GM18951 (cell line): ENCODE results near the gene GPS1.

ENCODE experiments used
- POLR2A ChIP-seq: IDR thresholded peaks from 4 replicates; pipeline ENCODE4 v1.6.1; 2011; ENCODE audit warnings: mild to moderate bottlenecking; ENCODE audit not compliant: insufficient read length, insufficient read depth; ENCODE audit errors: extremely low read depth
- in situ Hi-C: fragments of 300-500 bp; cut with MboI; formaldehyde crosslinking; loops from one replicate; pipeline ENCODE4 v1.12.0; 2022; ENCODE audit warnings: low sequenced_read_pairs, mixed read lengths, inconsistent platforms; ENCODE audit not compliant: unreplicated experiment

The GPS1 gene

GRCh38 chr17:82051776-82052637 is at the start of gene GPS1, which contains the start of gene RFNG:
TSS of gene GPS1 (plus strand) at chr17:82051898. CDS start at chr17:82051932, 34 bp downstream.
TSS of gene RFNG (minus strand) at chr17:82051811. CDS start at chr17:82051766, 45 bp downstream.
- peak; percentile 69 for TF ChIP-seq POLR2A
- in situ Hi-C loops, result no loop called here

GRCh38 chr17:82003411-82004381 is 48.0 kb upstream of the GPS1 start:
- in situ Hi-C loops, result no loop called here
- no peak for TF ChIP-seq POLR2A

GRCh38 chr17:82004517-82005455 is 46.9 kb upstream of the GPS1 start:
- no peak for TF ChIP-seq POLR2A
- in situ Hi-C loops, result no loop called here

GRCh38 chr17:82005701-82006348 is 45.9 kb upstream of the GPS1 start:
- no peak for TF ChIP-seq POLR2A
- in situ Hi-C loops, result no loop called here

GRCh38 chr17:82006468-82007227 is 45.0 kb upstream of the GPS1 start:
- in situ Hi-C loops, result no loop called here
- no peak for TF ChIP-seq POLR2A

GRCh38 chr17:82007228-82007494 is 44.5 kb upstream of the GPS1 start:
- TF ChIP-seq POLR2A, result no peak
- in situ Hi-C loops, result no loop called here

GRCh38 chr17:82007495-82008257 is 44.0 kb upstream of the GPS1 start:
- in situ Hi-C loops, result no loop called here
- no peak for TF ChIP-seq POLR2A

GRCh38 chr17:82008258-82008940 is 43.3 kb upstream of the GPS1 start:
- no peak for TF ChIP-seq POLR2A
- in situ Hi-C loops, result no loop called here

GRCh38 chr17:82008941-82009405 is 42.7 kb upstream of the GPS1 start:
- TF ChIP-seq POLR2A, result no peak
- in situ Hi-C loops, result no loop called here

- in situ Hi-C loops, result no loop called here
- TF ChIP-seq POLR2A, result no peak
Observed at GRCh38 chr17:82009413-82009812, 42.3 kb upstream of the GPS1 start.
